PC-3 (cell line): ENCODE data around the gene PTPN12. TPM values are rescaled to one million over a fixed set of nuclear protein-coding genes. Genes with fewer than 3 reads are reported as not detected.
"Not testable (repeated sequence)": the region's sequence is repeated elsewhere in the genome, so short reads cannot be mapped to it uniquely, and the experiment has no call there.

Source experiments
- ATAC-seq: fragments of 200-7000 bp; cut with Tn5 transposase; 2 replicates; pipeline ENCODE4 v1.9.1; 2020; ENCODE audit warnings: mild to moderate bottlenecking, moderate library complexity
- BruUV-seq: library from RNA; stranded (reverse); fragments of 400-500 nt; replicated peaks from 2 replicates; lab custom pipeline; 2021; lab: Mats Ljungman, UMichigan
- CTCF ChIA-PET: fragments of 300-600 bp; sonication (Branson Sonifier 250); formaldehyde crosslinking; loops from one replicate; lab custom pipeline; 2022; ENCODE audit warnings: antibody characterized with exemption; lab: Charles Lee
- POLR2A ChIA-PET: fragments of 300-600 bp; sonication (Branson Sonifier 250); formaldehyde crosslinking; loops from one replicate; lab custom pipeline; 2022; ENCODE audit warnings: antibody characterized with exemption; ENCODE audit not compliant: unreplicated experiment; lab: Charles Lee
- DNase-seq: peaks from one replicate; pipeline ENCODE4 v3.0.0-alpha.2; 2015
- H2AFZ ChIP-seq: fragments of 300-600 bp; sonication (generic); 2 replicates; pipeline ENCODE4 v1.6.0; 2016; ENCODE audit warnings: antibody characterized with exemption, low read length
- H3F3A ChIP-seq: fragments of 300-600 bp; sonication (generic); one replicate; pipeline ENCODE4 v1.6.0; 2017; ENCODE audit warnings: antibody characterized with exemption, low read length, control low read depth, mild to moderate bottlenecking; ENCODE audit not compliant: unreplicated experiment
- H3K27ac ChIP-seq: fragments of 300-600 bp; sonication (generic); 2 replicates; pipeline ENCODE4 v1.5.1; 2016; ENCODE audit warnings: mild to moderate bottlenecking, low read length
- H3K27me3 ChIP-seq: fragments of 300-600 bp; sonication (generic); 2 replicates; pipeline ENCODE4 v1.6.1; 2016; ENCODE audit warnings: low read length, mixed read lengths
- H3K36me3 ChIP-seq: fragments of 300-600 bp; sonication (generic); 2 replicates; pipeline ENCODE4 v1.6.1; 2016; ENCODE audit warnings: low read depth, mixed run types, low read length, mixed read lengths
- H3K4me1 ChIP-seq: fragments of 300-600 bp; sonication (generic); 2 replicates; pipeline ENCODE4 v1.5.1; 2016; ENCODE audit warnings: low read length; ENCODE audit not compliant: insufficient read depth
- H3K4me2 ChIP-seq: fragments of 300-600 bp; sonication (generic); 2 replicates; pipeline ENCODE4 v1.6.0; 2016; ENCODE audit warnings: low read length
- H3K4me3 ChIP-seq: fragments of 300-600 bp; sonication (generic); 2 replicates; pipeline ENCODE4 v1.5.1; 2016; ENCODE audit warnings: mild to moderate bottlenecking, low read length, mixed read lengths
- H3K79me2 ChIP-seq: fragments of 300-600 bp; sonication (generic); 2 replicates; pipeline ENCODE4 v1.6.1; 2017; ENCODE audit warnings: low read length, mixed read lengths
- H3K9ac ChIP-seq: fragments of 300-600 bp; sonication (generic); 2 replicates; pipeline ENCODE4 v1.6.0; 2016; ENCODE audit warnings: mild to moderate bottlenecking, low read length
- H3K9me2 ChIP-seq: fragments of 300-600 bp; sonication (generic); replicated peaks from 2 replicates; pipeline ENCODE4 v1.6.1; 2016; ENCODE audit warnings: mixed run types, low read length, mixed read lengths
- H3K9me3 ChIP-seq: fragments of 300-600 bp; sonication (generic); 2 replicates; pipeline ENCODE4 v1.6.1; 2016; ENCODE audit warnings: low read length, mixed read lengths
- H4K20me1 ChIP-seq: fragments of 300-600 bp; sonication (generic); 2 replicates; pipeline ENCODE4 v1.6.1; 2016; ENCODE audit warnings: low read length, mixed read lengths
- CTCF ChIP-seq: fragments of 300-600 bp; sonication (generic); conservative IDR thresholded peaks from 2 replicates; pipeline ENCODE4 v1.5.1; 2017; ENCODE audit warnings: antibody characterized with exemption, low read depth, mild to moderate bottlenecking, low read length
- EZH2 ChIP-seq: fragments of 300-600 bp; sonication (generic); IDR thresholded peaks from one replicate; pipeline ENCODE4 v1.6.1; 2017; ENCODE audit warnings: antibody characterized with exemption, mild to moderate bottlenecking, low read length; ENCODE audit not compliant: unreplicated experiment
- EZH2phosphoT487 ChIP-seq: fragments of 300-600 bp; sonication (generic); IDR thresholded peaks from 2 replicates; pipeline ENCODE4 v1.6.1; 2018; ENCODE audit warnings: mild to moderate bottlenecking, antibody characterized with exemption, low read length, borderline replicate concordance
- intact Hi-C: fragments of 100-400 bp; cut with micrococcal nuclease; formaldehyde crosslinking; loops from 2 replicates; pipeline ENCODE4 v1.9.0; 2023
- total RNA-seq: library from RNA; depleted of rRNA; stranded (reverse); fragments of >200 nt; gene quantifications from 2 replicates; pipeline ENCODE4 v1.2.3, GENCODE V29; 2014

The PTPN12 gene
- total RNA-seq, 1 experiment from 2014 or later = 26.2 TPM

- TF ChIP-seq CTCF = peak; percentile 79
- no peak for TF ChIP-seq EZH2phosphoT487
- no peak for TF ChIP-seq EZH2
- Histone ChIP-seq H3K79me2 (no peaks in the 10 kb centered on the region), H3K9ac (no peak overlapping the region), H3F3A (no peaks in the 10 kb centered on the region), H3K36me3 (peaks cover 15% of the 10 kb centered on the region), H3K9me3 (no peaks in the 10 kb centered on the region), H3K4me3 (no peak overlapping the region), H3K4me1 (0 out of 2 replicates have a peak, but pooled peaks cover 5% of the 10 kb centered on the region), H2AFZ (no peak overlapping the region), H3K27me3 (no peaks in the 10 kb centered on the region), H3K4me2 (no peak overlapping the region), H4K20me1 (no peaks in the 10 kb centered on the region), H3K27ac (no peak overlapping the region), H3K9me2 (no peaks in the 10 kb centered on the region)
- no peak for ATAC-seq
- CTCF ChIA-PET = interaction anchor here (0.5 to 1.2 kb wide), 8 partner anchors 16 to 293 kb away, joined by 3 to 6 read pairs (median 4); no protein-coding TSS in a partner anchor
- no TSS peak for BruUV-seq
- POLR2A ChIA-PET = no interaction called here
- intact Hi-C loops = loop anchor here (5.0 kb wide), 1 partner anchor 281 kb away; no protein-coding TSS in a partner anchor
- DNase-seq = peak; percentile 55
These were observed 114.6 kb downstream of the PTPN12 start for GRCh38 chr7:77651575-77652162.

- H3K27ac ChIP-seq, ATAC-seq, H3K4me3 ChIP-seq, H3F3A ChIP-seq, H3K9me2 ChIP-seq, H3K9ac ChIP-seq, BruUV-seq, H3K9me3 ChIP-seq, CTCF ChIA-PET, H3K4me1 ChIP-seq, H3K4me2 ChIP-seq, DNase-seq, H2AFZ ChIP-seq, H3K27me3 ChIP-seq, POLR2A ChIA-PET, H3K79me2 ChIP-seq, H4K20me1 ChIP-seq: not testable (repeated sequence)
- intact Hi-C loops = loop anchor here (5.0 kb wide), 1 partner anchor 279 kb away; no protein-coding TSS in a partner anchor
- H3K36me3 ChIP-seq = peaks cover 19% of the 10 kb centered on the region
These were observed 115.7 kb downstream of the PTPN12 start for GRCh38 chr7:77652826-77653225.

GRCh38 chr7:77653572-77653971 lies 116.5 kb downstream of the PTPN12 start:
- no peaks in the 10 kb centered on the region for H3K9me2 ChIP-seq
- H3K9ac ChIP-seq = no peak overlapping the region
- H3K27ac ChIP-seq = no peak overlapping the region
- ATAC-seq (no peak), DNase-seq (no peak)
- H4K20me1 ChIP-seq = no peaks in the 10 kb centered on the region
- intact Hi-C loops = loop anchor here (5.0 kb wide), 1 partner anchor 279 kb away; no protein-coding TSS in a partner anchor
- 0 out of 2 replicates have a peak, but pooled peaks cover 5% of the 10 kb centered on the region for H3K4me1 ChIP-seq
- no peaks in the 10 kb centered on the region for H3K27me3 ChIP-seq
- H2AFZ ChIP-seq = no peak overlapping the region
- TF ChIP-seq EZH2phosphoT487 (no peak), CTCF (no peak), EZH2 (no peak)
- H3F3A ChIP-seq = no peaks in the 10 kb centered on the region
- BruUV-seq = no TSS peak
- H3K36me3 ChIP-seq = peaks cover 21% of the 10 kb centered on the region
- POLR2A ChIA-PET = no interaction called here
- no peak overlapping the region for H3K4me2 ChIP-seq
- H3K79me2 ChIP-seq = no peaks in the 10 kb centered on the region
- CTCF ChIA-PET = no interaction called here
- no peaks in the 10 kb centered on the region for H3K9me3 ChIP-seq
- H3K4me3 ChIP-seq = no peak overlapping the region
